Measurements from ENCODE around the gene KRT32.
"Not testable (repeated sequence)": the region's sequence is repeated elsewhere in the genome, so short reads cannot be mapped to it uniquely, and the experiment has no call there.

KRT32 gene

GRCh38 chr17:41429667-41430066 lies 37.5 kb downstream of the KRT32 start:
- Histone ChIP-seq H3K4me3 (no peak overlapping the region), H3K36me3 (no peaks in the 10 kb centered on the region), H3K4me1 (peaks cover 0 to 17% (median 0%) of the 10 kb centered on the region in 10 experiments; a peak in 3 of 20 replicates), H4K20me1 (no peaks in the 10 kb centered on the region), H3K27me3 (no peaks in the 10 kb centered on the region), H3K27ac (no peak overlapping the region), H3K9me3 (replicated peaks in 1 of 11) (no peaks in the 10 kb centered on the region), H3K9ac (no peak overlapping the region), H3K4me2 (no peak overlapping the region)
- TF ChIP-seq Cebpa-rat (IDR thresholded peaks at IDR 0.05): no peak

DNA sequence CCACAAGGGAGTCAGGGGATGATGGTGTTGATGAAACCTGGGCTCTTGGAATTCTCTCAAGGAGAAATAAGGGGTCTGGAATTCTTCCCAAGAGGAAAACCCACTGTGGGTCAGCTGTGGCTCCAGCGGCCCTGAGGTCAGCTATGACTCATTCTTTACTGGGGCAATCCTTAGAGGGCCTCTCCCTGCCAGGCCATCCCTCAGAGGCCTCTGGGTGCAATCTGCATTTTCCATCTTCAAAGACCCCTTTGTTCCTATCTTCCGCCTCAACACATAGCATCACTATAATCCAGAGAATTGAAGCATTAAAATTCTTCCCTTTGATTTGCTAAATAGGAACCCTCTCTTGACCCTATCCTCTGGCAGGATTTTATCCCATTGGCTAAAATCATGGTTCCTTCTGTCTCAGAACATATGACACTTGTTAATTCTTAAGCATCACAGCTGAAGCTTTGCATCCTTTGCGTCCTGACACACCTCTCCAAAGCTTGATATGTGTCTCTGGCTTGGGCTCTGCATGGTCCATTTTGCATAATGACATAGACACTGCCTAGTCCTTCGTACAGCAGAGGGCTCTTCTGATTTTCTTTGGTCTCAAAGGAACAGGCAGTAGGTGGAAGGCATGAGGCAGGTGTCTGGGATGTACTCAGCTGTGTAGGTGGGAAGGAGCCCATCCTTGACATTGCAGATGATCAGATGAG lies 38.4 kb downstream of the KRT32 start:
- Histone ChIP-seq H3K4me3 (no peak overlapping the region), H3K36me3 (no peaks in the 10 kb centered on the region), H3K27ac (no peak overlapping the region), H3K4me1 (peaks cover 0 to 17% (median 0%) of the 10 kb centered on the region in 10 experiments; a peak in 3 of 20 replicates), H3K4me2 (no peak overlapping the region), H4K20me1 (no peaks in the 10 kb centered on the region), H3K9me3 (replicated peaks in 1 of 11) (no peaks in the 10 kb centered on the region), H3K9ac (no peak overlapping the region), H3K27me3 (no peaks in the 10 kb centered on the region)
- TF ChIP-seq Cebpa-rat (IDR thresholded peaks at IDR 0.05): no peak

DNA sequence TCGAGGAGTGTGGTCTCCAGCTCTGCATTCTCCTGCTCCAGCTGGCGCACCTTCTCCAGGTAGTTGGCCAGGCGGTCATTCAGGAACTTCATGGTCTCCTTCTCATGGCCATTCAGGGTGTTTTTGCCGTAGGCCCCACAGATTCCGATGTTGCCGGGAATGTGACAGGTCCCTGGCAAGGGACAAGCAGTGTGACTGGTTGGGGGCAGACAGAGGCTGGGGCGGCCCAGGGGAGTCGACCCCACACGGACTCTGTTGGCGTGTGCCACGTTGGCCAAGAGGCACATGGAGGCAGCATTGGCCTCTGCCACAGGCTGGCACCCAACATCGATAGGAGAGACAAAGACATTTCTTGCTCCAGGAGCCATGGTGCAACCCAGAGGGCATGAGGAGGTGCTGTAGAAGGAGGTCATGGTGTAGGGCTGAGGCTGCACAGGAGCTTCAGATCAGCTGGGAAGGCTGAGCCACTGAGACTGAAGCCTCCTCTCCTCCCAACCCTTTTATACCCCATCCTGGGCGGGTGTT lies 43.0 kb downstream of the KRT32 start, which contains the start of gene KRT37:
TSS of gene KRT37 (minus strand) at position 475 of the 525 bp plus-strand sequence. CDS start at position 413, 62 bp downstream.
- Histone ChIP-seq H3K27ac (no peak within 1 kb of the TSS), H3K4me1 (no peaks in the 10 kb centered on the region)
- no peak for TF ChIP-seq Cebpa-rat (IDR thresholded peaks at IDR 0.05)

GRCh38 chr17:41422586-41422985 lies 44.6 kb downstream of the KRT32 start:
- not testable (repeated sequence) for H3K27ac ChIP-seq; H3K4me3 ChIP-seq; H3K4me1 ChIP-seq; H3K4me2 ChIP-seq; H4K20me1 ChIP-seq; H3K9ac ChIP-seq; H3K9me3 ChIP-seq (replicated peaks in 1 of 11); H3K36me3 ChIP-seq; H3K27me3 ChIP-seq

More for the DNA sequence above, 43.0 kb downstream of the KRT32 start, which contains the start of gene KRT37:
- Histone ChIP-seq H3K36me3 (no peaks in the 10 kb centered on the region), H3K27me3 (no peaks in the 10 kb centered on the region), H3K4me2 (no peak within 1 kb of the TSS), H3K9me3 (replicated peaks in 1 of 11) (no peaks in the 10 kb centered on the region), H4K20me1 (no peaks in the 10 kb centered on the region), H3K4me3 (no peak within 1 kb of the TSS), H3K9ac (no peak within 1 kb of the TSS)

- Histone ChIP-seq H3K36me3 (no peaks in the 10 kb centered on the region), H3K9ac (no peak overlapping the region), H3K4me1 (peaks cover 0 to 7% (median 2%) of the 10 kb centered on the region in 10 experiments; a peak in 8 of 20 replicates), H4K20me1 (no peaks in the 10 kb centered on the region), H3K27ac (no peak overlapping the region), H3K4me3 (no peak overlapping the region), H3K27me3 (no peaks in the 10 kb centered on the region), H3K9me3 (replicated peaks in 1 of 11) (no peaks in the 10 kb centered on the region), H3K4me2 (no peak overlapping the region)
- no peak for TF ChIP-seq Cebpa-rat (IDR thresholded peaks at IDR 0.05)
Measured at GRCh38 chr17:41421617-41422016, 45.6 kb downstream of the KRT32 start.

GRCh38 chr17:41421116-41421515 lies 46.1 kb downstream of the KRT32 start:
- no peak overlapping the region for H3K4me3 ChIP-seq
- H3K36me3 ChIP-seq: no peaks in the 10 kb centered on the region
- H3K4me1 ChIP-seq: peaks cover 0 to 7% (median 2%) of the 10 kb centered on the region in 10 experiments; a peak in 8 of 20 replicates
- H3K9me3 ChIP-seq (replicated peaks in 1 of 11): no peaks in the 10 kb centered on the region
- TF ChIP-seq Cebpa-rat (IDR thresholded peaks at IDR 0.05): no peak
- H3K27ac ChIP-seq: no peak overlapping the region
- H3K9ac ChIP-seq: no peak overlapping the region
- H3K4me2 ChIP-seq: no peak overlapping the region
- no peaks in the 10 kb centered on the region for H3K27me3 ChIP-seq
- no peaks in the 10 kb centered on the region for H4K20me1 ChIP-seq

DNA sequence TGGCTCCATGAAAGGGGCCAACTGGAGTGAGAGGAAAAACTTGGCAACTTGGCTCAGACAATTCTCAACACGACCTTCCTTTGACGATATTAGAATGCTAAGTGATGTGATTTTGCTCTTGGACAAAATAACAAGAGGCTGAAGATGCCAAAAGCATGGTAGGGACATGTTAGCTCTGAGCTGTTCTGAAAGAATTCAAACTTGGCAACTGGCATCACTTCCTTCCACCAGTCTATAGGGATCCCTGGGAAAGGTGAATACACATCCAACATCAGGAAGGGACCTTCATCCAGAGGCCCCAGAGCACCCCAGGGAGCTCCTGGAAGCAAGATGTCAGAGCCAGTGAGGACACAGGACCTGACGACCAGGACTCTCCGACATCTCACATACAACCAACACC lies 47.1 kb downstream of the KRT32 start:
- Histone ChIP-seq H4K20me1 (no peaks in the 10 kb centered on the region), H3K4me3 (no peak overlapping the region), H3K27ac (no peak overlapping the region), H3K9me3 (replicated peaks in 1 of 11) (no peaks in the 10 kb centered on the region), H3K9ac (no peak overlapping the region), H3K27me3 (no peaks in the 10 kb centered on the region), H3K4me2 (no peak overlapping the region), H3K4me1 (peaks cover 0 to 7% (median 2%) of the 10 kb centered on the region in 10 experiments; a peak in 8 of 20 replicates), H3K36me3 (no peaks in the 10 kb centered on the region)
- no peak for TF ChIP-seq Cebpa-rat (IDR thresholded peaks at IDR 0.05)

DNA sequence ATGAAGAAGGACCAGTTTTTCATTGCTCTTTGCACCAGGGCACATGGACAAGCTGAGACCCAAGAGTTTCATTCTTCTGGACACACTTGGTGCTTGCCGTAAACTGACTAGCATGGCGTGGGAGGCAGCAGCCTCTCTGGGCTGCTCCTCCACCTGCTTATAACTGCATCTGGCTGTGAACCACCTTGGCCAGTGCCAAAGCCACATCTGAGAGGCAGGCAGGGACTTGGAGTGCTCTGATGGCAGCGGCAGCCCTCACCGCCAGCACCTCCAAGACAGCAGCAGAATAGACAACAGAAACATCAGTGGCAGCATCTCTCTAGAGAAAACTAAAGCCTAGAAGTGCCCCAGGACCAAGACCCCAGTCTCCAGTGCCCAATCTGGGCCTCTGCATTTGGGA lies 47.5 kb downstream of the KRT32 start:
- no peaks in the 10 kb centered on the region for H3K9me3 ChIP-seq (replicated peaks in 1 of 11)
- H3K4me1 ChIP-seq: peaks cover 0 to 7% (median 2%) of the 10 kb centered on the region in 10 experiments; a peak in 8 of 20 replicates
- H3K9ac ChIP-seq: no peak overlapping the region
- H3K27me3 ChIP-seq: no peaks in the 10 kb centered on the region
- no peaks in the 10 kb centered on the region for H3K36me3 ChIP-seq
- H3K4me2 ChIP-seq: no peak overlapping the region
- no peaks in the 10 kb centered on the region for H4K20me1 ChIP-seq
- no peak overlapping the region for H3K27ac ChIP-seq
- TF ChIP-seq Cebpa-rat (IDR thresholded peaks at IDR 0.05): no peak
- no peak overlapping the region for H3K4me3 ChIP-seq

DNA sequence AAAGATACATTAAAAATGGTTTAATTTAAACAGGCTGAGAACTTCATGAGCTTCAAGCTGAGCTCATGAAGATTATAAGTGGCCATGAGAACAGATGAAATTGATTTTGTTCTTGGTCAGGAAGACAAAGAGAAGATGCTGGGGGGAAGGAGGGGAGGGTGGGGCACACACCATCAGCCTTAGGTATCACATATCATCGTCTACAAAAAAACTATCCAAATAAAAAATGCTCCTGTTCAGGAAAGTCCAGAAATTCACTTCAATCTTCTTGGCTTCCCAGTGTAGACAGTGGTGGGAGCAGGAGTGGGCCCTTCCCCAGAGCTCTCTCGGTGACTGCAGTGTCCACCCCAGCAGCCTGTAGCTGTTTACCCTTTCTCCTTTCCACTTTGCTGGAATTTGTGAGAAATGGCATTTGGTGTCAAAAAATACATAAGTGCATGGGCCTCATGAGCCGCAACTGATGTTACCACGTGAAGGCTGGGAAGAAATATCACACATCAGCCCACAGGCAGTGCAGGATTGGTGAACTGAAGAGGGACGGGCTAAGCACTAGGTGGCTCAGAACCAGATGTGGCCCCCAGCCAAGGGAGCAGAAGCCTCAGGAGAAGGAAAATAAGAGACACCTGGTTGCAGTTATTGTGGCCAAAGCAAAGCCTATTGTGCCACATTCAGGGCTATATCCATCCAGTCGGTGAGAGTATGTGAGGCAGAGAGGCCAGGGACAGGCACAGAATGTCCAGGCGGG lies 48.9 kb downstream of the KRT32 start:
- no peaks in the 10 kb centered on the region for H3K9me3 ChIP-seq (replicated peaks in 1 of 11)
- H3K4me3 ChIP-seq: no peak overlapping the region
- no peak for TF ChIP-seq Cebpa-rat (IDR thresholded peaks at IDR 0.05)
- peaks cover 0 to 7% (median 2%) of the 10 kb centered on the region in 10 experiments; a peak in 8 of 20 replicates for H3K4me1 ChIP-seq
- no peaks in the 10 kb centered on the region for H3K36me3 ChIP-seq
- H3K27ac ChIP-seq: no peak overlapping the region
- H3K9ac ChIP-seq: no peak overlapping the region
- H4K20me1 ChIP-seq: no peaks in the 10 kb centered on the region
- H3K27me3 ChIP-seq: no peaks in the 10 kb centered on the region
- no peak overlapping the region for H3K4me2 ChIP-seq

All from BLaER1 treated with 17β-estradiol and CSF1 and Interleukin-3, amounts not matched to agents 10 nM and 100 nM (cell line).